Measurements from ENCODE around the gene SOCS4. TPM values are rescaled to one million over a fixed set of nuclear protein-coding genes. Genes with fewer than 3 reads are reported as not detected.

Gene SOCS4
- total and polyA plus RNA-seq, 12 donors = 4.5 to 23.1 (median 11.6) TPM

DNA sequence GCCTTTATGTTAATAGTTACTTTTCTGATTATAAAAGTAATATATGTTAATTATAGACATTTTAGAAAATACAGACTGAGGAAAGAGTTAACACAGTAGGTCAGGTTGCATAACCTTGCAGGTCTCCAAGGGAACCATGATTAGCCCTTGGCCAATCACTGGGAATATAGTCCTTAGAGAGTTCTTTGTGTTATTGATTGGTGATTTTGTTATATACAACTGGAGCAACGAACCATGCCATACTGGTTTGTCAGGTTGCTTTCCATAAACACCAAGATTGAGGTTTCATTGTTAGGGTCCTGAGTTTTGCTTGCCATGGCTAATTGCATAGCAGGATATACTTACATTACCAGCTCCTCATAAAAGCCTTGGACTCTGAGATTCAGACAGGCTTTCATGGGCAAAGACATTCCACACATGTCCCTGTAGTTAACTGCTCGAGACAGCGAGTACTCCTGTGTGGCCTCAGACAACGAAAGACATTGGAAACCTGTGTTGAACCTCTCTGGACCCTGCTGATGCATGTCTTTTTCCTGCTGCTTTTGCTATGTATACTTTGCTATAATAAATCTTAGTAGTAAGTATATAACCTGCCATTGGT lies 58.1 kb downstream of the SOCS4 start:
- DNase-seq = no peak
- no peak overlapping the region for H3K27ac ChIP-seq
- H3K36me3 ChIP-seq (replicated peaks in 1 of 2) = no peaks in the 10 kb centered on the region
- H3K4me3 ChIP-seq = no peak overlapping the region
- intact Hi-C loops (cut with DNase I) = loop anchor here in 1 of 2 donors (5.0 kb wide), 1 partner anchor 72 kb away; no protein-coding TSS in a partner anchor
- no peaks in the 10 kb centered on the region for H3K9me3 ChIP-seq (replicated peaks in 1 of 3)
- H3K27me3 ChIP-seq = no peaks in the 10 kb centered on the region
- TF ChIP-seq POLR2A (IDR thresholded peaks at IDR 0.05) = no peak
- TF ChIP-seq, protein P1, sequence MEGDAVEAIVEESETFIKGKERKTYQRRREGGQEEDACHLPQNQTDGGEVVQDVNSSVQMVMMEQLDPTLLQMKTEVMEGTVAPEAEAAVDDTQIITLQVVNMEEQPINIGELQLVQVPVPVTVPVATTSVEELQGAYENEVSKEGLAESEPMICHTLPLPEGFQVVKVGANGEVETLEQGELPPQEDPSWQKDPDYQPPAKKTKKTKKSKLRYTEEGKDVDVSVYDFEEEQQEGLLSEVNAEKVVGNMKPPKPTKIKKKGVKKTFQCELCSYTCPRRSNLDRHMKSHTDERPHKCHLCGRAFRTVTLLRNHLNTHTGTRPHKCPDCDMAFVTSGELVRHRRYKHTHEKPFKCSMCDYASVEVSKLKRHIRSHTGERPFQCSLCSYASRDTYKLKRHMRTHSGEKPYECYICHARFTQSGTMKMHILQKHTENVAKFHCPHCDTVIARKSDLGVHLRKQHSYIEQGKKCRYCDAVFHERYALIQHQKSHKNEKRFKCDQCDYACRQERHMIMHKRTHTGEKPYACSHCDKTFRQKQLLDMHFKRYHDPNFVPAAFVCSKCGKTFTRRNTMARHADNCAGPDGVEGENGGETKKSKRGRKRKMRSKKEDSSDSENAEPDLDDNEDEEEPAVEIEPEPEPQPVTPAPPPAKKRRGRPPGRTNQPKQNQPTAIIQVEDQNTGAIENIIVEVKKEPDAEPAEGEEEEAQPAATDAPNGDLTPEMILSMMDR (IDR thresholded peaks at IDR 0.05) = no peak
- 82 to 87% (median 87%) methylated on average over 4 of the region's 4 CpGs for WGBS, 4 donors
- no peaks in the 10 kb centered on the region for H3K4me1 ChIP-seq (replicated peaks in 1 of 2)

DNA sequence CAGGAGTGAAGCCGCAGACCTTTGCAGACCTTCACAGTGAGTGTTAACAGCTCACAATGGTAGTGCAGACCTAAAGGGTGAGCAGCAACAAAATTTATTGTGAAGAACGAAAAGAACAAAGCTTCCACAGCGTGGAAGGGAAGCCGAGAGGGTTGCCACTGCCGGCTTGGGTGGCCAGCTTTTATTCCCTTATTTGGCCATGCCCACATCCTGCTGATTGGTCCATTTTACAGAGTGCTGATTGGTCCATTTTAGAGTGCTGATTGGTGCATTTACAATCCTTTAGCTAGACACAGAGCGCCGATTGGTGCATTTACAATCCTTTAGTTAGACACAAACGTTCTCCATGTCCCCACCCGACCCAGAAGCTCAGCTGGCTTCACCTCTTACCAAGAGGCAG lies 59.9 kb downstream of the SOCS4 start:
- Histone ChIP-seq H3K27ac (no peak overlapping the region), H3K9me3 (replicated peaks in 1 of 3) (no peaks in the 10 kb centered on the region), H3K4me3 (no peak overlapping the region), H3K27me3 (no peaks in the 10 kb centered on the region), H3K36me3 (replicated peaks in 1 of 2) (no peaks in the 10 kb centered on the region), H3K4me1 (replicated peaks in 1 of 2) (no peaks in the 10 kb centered on the region)
- intact Hi-C loops (cut with DNase I) = loop anchor here in 1 of 2 donors (5.0 kb wide), 1 partner anchor 70 kb away; no protein-coding TSS in a partner anchor
- 84 to 90% (median 89%) methylated on average over 9 of the region's 9 CpGs for WGBS, 4 donors
- no peak for DNase-seq
- no peak for TF ChIP-seq POLR2A (IDR thresholded peaks at IDR 0.05)
- TF ChIP-seq, protein P1 (IDR thresholded peaks at IDR 0.05) = no peak

DNA sequence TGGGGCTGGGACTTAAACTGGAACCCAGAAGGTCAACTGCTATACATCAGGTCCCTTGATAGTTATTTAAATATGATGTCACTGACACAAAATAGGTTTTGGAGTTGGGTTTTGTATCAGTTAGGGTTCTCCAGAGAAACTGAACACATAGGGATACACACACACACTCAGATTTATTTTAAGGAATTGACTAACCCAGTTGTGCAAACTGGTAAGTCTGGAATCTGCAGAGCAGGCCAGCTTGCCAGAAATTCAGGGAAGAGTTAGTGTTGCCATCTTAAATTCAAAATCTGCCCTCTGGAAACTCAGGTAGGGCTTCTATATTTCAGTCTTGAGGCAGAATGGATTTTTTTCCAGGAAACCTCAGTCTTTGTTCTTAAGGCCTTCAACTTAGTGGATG lies 61.3 kb downstream of the SOCS4 start:
- Histone ChIP-seq H3K36me3 (replicated peaks in 1 of 2) (no peaks in the 10 kb centered on the region), H3K27ac (no peak overlapping the region), H3K27me3 (no peaks in the 10 kb centered on the region), H3K9me3 (replicated peaks in 1 of 3) (no peaks in the 10 kb centered on the region), H3K4me3 (no peak overlapping the region), H3K4me1 (replicated peaks in 1 of 2) (no peaks in the 10 kb centered on the region)
- intact Hi-C loops (cut with DNase I) = loop anchor here in 1 of 2 donors (5.0 kb wide), 1 partner anchor 69 kb away; no protein-coding TSS in a partner anchor
- no peak for TF ChIP-seq POLR2A (IDR thresholded peaks at IDR 0.05)
- TF ChIP-seq, protein P1 (IDR thresholded peaks at IDR 0.05) = no peak
- no peak for DNase-seq

DNA sequence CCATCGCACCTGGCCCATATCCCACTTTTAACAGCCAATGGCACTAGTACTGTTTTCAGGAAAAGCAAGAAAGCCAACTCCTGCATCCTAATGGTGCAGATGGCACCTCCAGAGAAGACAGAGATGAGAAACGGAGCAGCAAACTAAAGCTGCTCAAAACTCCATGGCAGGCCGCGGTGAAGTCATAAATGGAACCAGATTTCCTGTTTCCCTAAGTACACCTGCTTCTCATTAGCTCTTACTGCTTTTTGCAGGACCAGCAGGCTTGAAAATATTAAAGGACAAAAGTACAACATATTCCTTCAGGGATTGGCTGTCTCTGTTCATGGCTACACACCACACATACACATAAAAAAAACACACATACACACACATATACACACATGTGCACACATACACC lies 65.3 kb downstream of the SOCS4 start:
- Histone ChIP-seq H3K27me3 (no peaks in the 10 kb centered on the region), H3K36me3 (replicated peaks in 1 of 2) (no peaks in the 10 kb centered on the region), H3K9me3 (replicated peaks in 1 of 3) (no peaks in the 10 kb centered on the region), H3K4me3 (no peak overlapping the region), H3K27ac (no peak overlapping the region), H3K4me1 (replicated peaks in 1 of 2) (no peaks in the 10 kb centered on the region)
- TF ChIP-seq, protein P1 (IDR thresholded peaks at IDR 0.05) = no peak
- TF ChIP-seq POLR2A (IDR thresholded peaks at IDR 0.05) = no peak
- WGBS, 4 donors = 75 to 83% (median 81%) methylated on average over 4 of the region's 4 CpGs
- intact Hi-C loops (cut with DNase I) = loop anchor here in 1 of 2 donors (5.0 kb wide), 1 partner anchor 70 kb away; no protein-coding TSS in a partner anchor
- no peak for DNase-seq

Measured in adrenal gland (tissue), 12 donors.